Thyroid gland (tissue), 4 donors: ENCODE measurements around the gene ZNF473. TPM values are rescaled to one million over a fixed set of nuclear protein-coding genes. Genes with fewer than 3 reads are reported as not detected.
"Not testable (repeated sequence)": the region's sequence is repeated elsewhere in the genome, so short reads cannot be mapped to it uniquely, and the experiment has no call there.

Experiments
- DNase-seq, 2 donors: peaks; one replicate each; pipeline ENCODE4 v3.0.0-alpha.2; 2019
- H3K27ac ChIP-seq, 3 donors: fragments of 200-600 bp; sonication (generic); 1 replicate in 2 of 3; 2 replicates in 1 of 3; pipeline ENCODE4 v1.5.1; 2016 to 2019; ENCODE audit warnings: mild to moderate bottlenecking in 1 of 3, moderate library complexity in 1 of 3
- H3K27me3 ChIP-seq: fragments of 200-600 bp; sonication (generic); one replicate; pipeline ENCODE4 v1.5.1; 2019
- H3K36me3 ChIP-seq, 2 donors: fragments of 200-600 bp; sonication (generic); one replicate each; pipeline ENCODE4 v1.5.1; 2016 to 2019
- H3K4me1 ChIP-seq, 2 donors: fragments of 200-600 bp; sonication (generic); one replicate each; pipeline ENCODE4 v1.5.1; 2017 to 2019
- H3K4me3 ChIP-seq, 3 donors: fragments of 200-600 bp; sonication (generic); replicated peaks in 1 of 3; 1 replicate in 2 of 3; 2 replicates in 1 of 3; pipeline ENCODE4 v1.5.1; 2016; ENCODE audit warnings: mild to moderate bottlenecking in 1 of 3
- H3K9me3 ChIP-seq: fragments of 200-600 bp; sonication (generic); one replicate; pipeline ENCODE4 v1.5.1; 2017
- CTCF ChIP-seq, 6 experiments: fragments of 200-600 bp in 3 of 6; fragments of 450-650 bp in 3 of 6; sonication (generic) in 3 of 6; IDR thresholded peaks; one replicate each; pipeline ENCODE4 v1.5.1; 2016 to 2019; ENCODE audit warnings: antibody characterized with exemption in 6 of 6, mild to moderate bottlenecking in 2 of 6, inconsistent platforms in 1 of 6, moderate library complexity in 1 of 6
- WGBS, 2 donors: methylation state at CpG; one replicate each; pipeline ENCODE4 v1.1.5; 2017; 5-methylcytosine and 5-hydroxymethylcytosine counted together
- intact Hi-C: fragments of 100-400 bp; cut with DNase I; formaldehyde crosslinking; loops from one replicate; pipeline ENCODE4 v1.15.1; 2023
- total RNA-seq, 4 donors: library from RNA; depleted of rRNA; stranded (reverse); fragments of >200 nt; gene quantifications; one replicate each; pipeline ENCODE4 v1.2.3, GENCODE V29; 2016

Gene ZNF473
- total RNA-seq, 4 donors from 2014 or later: 7.7 to 15.5 (median 10.5) TPM

- H3K36me3 ChIP-seq, DNase-seq, H3K27me3 ChIP-seq, H3K4me3 ChIP-seq, H3K4me1 ChIP-seq, H3K27ac ChIP-seq, H3K9me3 ChIP-seq, intact Hi-C loops: not testable (repeated sequence)
- WGBS, 2 donors: 70 to 82% methylated on average over 8 to 10 of the region's 10 CpGs
Measured at GRCh38 chr19:50076581-50077355, 51.0 kb downstream of the ZNF473 start.

DNA sequence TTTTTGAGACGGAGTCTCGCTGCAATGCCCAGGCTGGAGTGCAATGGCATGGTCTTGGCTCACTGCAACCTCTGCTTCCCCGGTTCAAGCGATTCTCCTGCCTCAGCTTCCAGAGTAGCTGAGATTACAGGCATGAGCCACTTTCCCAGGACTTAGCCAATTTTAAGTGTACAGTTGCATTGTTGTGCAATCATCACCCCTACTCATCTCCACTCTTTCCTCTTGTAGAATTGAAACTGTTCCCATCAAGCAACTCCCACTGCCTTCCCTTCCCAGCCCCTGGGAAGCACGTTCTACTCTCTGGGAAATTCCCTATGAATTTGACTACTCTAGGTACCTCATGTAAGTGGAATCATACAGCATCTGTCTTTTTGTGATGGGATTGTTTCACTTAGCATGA lies 53.2 kb downstream of the ZNF473 start:
- H3K27ac ChIP-seq, DNase-seq, H3K36me3 ChIP-seq, H3K4me1 ChIP-seq, H3K27me3 ChIP-seq, H3K9me3 ChIP-seq, H3K4me3 ChIP-seq, intact Hi-C loops: not testable (repeated sequence)
- WGBS, 2 donors: 80 to 83% methylated on average over 4 of the region's 5 CpGs

- DNase-seq, H3K4me1 ChIP-seq, H3K27me3 ChIP-seq, H3K9me3 ChIP-seq, H3K27ac ChIP-seq, H3K36me3 ChIP-seq, H3K4me3 ChIP-seq, intact Hi-C loops: not testable (repeated sequence)
- WGBS, 2 donors: 72 to 77% methylated on average over 2 of the region's 2 CpGs
Measured at GRCh38 chr19:50084440-50084839, 58.6 kb downstream of the ZNF473 start.

DNA sequence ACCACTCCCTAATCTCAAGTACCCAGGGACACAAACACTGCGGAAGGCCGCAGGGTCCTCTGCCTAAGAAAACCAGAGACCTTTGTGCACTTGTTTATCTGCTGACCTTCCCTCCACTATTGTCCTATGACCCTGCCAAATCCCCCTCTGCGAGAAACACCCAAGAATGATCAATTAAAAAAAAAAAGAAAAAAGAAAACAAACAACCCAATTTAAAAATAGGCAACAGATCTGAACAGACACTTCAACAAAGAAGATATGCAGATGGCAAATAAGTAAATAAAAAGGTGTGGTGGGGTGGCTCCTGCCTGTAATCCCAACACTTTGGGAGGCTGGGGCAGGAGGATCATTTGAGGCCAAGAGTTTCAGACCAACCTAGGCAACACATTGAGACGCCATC lies 61.3 kb downstream of the ZNF473 start:
- H3K27me3 ChIP-seq, H3K4me1 ChIP-seq, H3K27ac ChIP-seq, intact Hi-C loops, H3K9me3 ChIP-seq, H3K36me3 ChIP-seq, H3K4me3 ChIP-seq, DNase-seq: not testable (repeated sequence)
- WGBS, 2 donors: 52 to 64% methylated on average over 4 of the region's 4 CpGs

DNA sequence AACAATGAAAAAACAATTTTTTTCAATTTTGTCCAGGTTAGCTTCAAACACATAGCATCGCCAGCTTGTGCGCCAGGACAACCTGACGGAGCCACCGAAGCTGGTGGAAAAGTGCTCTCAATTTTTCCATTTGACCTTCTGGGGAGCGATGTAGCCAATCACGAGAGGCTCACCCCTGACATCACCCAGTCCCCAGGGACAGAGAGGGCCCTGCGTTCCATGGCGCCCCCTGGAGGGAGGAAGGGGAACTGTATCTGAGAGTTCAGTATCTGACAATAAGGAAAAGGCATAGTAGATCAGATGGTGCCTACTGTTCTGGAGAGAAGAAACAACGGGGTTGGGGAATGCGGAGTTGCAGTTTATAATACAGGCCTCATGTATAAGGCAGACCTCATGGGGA lies 64.9 kb downstream of the ZNF473 start:
- intact Hi-C loops, H3K4me3 ChIP-seq, H3K9me3 ChIP-seq, H3K27ac ChIP-seq, H3K27me3 ChIP-seq, H3K4me1 ChIP-seq, H3K36me3 ChIP-seq: not testable (repeated sequence)
- 49 to 54% methylated on average over 10 of the region's 10 CpGs for WGBS, 2 donors
- peak in 2 of 6 experiments; percentile 4 to 37 for TF ChIP-seq CTCF (IDR thresholded peaks at IDR 0.05)
- DNase-seq: peak in 1 of 2 donors; percentile 7

- intact Hi-C loops, H3K36me3 ChIP-seq, DNase-seq, H3K4me1 ChIP-seq, H3K27me3 ChIP-seq, H3K9me3 ChIP-seq, H3K27ac ChIP-seq, H3K4me3 ChIP-seq: not testable (repeated sequence)
- WGBS, 2 donors: 78 to 79% methylated on average over 5 of the region's 9 CpGs
Measured at GRCh38 chr19:50091786-50092185, 66.0 kb downstream of the ZNF473 start.

DNA sequence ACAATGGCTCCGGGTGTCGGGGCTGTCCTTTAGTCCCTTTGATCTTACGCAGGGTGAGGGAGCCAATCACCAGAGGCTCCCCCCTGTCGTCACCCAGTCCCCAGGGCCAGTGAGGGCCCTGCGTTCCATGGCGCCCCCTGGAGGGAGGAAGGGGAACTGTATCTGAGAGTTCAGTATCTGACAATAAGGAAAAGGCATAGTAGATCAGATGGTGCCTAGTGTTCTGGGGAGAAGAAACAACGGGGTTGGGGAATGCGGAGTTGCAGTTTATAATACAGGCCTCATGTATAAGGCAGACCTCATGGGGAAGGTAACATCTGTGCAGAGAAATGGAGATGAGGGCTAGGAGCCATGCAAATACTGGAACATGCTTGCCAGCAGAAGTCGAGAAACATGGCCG lies 66.8 kb downstream of the ZNF473 start:
- H3K27ac ChIP-seq, H3K27me3 ChIP-seq, H3K4me3 ChIP-seq, DNase-seq, H3K9me3 ChIP-seq, H3K4me1 ChIP-seq, H3K36me3 ChIP-seq, intact Hi-C loops: not testable (repeated sequence)
- no CpG with 5 or more reads among the region's 10 CpGs for WGBS, 2 donors

- H3K4me3 ChIP-seq, H3K27ac ChIP-seq, H3K27me3 ChIP-seq, H3K36me3 ChIP-seq, DNase-seq, H3K9me3 ChIP-seq, intact Hi-C loops, H3K4me1 ChIP-seq: not testable (repeated sequence)
- no CpG with 5 or more reads among the region's 13 CpGs for WGBS, 2 donors
Measured at GRCh38 chr19:50097884-50098283, 72.1 kb downstream of the ZNF473 start.

- H3K4me3 ChIP-seq, H3K27ac ChIP-seq, intact Hi-C loops, H3K27me3 ChIP-seq, H3K36me3 ChIP-seq, H3K9me3 ChIP-seq, H3K4me1 ChIP-seq: not testable (repeated sequence)
- WGBS, 2 donors: 64 to 73% methylated on average over 14 of the region's 14 CpGs
- DNase-seq: peak in 1 of 2 donors; percentile 16
Measured at GRCh38 chr19:50098892-50099291, 73.1 kb downstream of the ZNF473 start.

DNA sequence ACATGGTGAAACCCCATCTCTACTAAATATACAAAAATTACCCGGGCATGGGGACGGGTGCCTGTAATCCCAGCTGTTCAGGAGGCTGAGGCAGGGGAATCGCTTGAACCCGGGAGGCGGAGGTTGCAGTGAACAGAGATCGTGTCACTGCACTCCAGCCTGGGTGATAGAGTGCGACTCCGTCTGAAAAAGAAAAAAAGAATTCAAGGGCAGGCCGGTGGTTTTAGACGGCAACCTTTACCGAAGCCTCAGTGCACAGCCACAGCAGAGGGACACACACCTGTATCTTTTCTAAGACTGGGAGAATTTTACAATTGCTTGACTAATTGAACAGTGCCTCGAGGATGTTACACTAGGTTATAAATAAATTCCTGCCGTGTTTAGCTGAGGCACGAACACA lies 73.9 kb downstream of the ZNF473 start:
- intact Hi-C loops, DNase-seq: not testable (repeated sequence)
- 81 to 91% methylated on average over 9 to 10 of the region's 14 CpGs for WGBS, 2 donors

GRCh38 chr19:50100946-50101345 lies 75.1 kb downstream of the ZNF473 start:
- intact Hi-C loops, H3K4me3 ChIP-seq, H3K9me3 ChIP-seq, DNase-seq, H3K27me3 ChIP-seq, H3K4me1 ChIP-seq, H3K36me3 ChIP-seq, H3K27ac ChIP-seq: not testable (repeated sequence)
- WGBS, 2 donors: no CpG with 5 or more reads among the region's 13 CpGs

More for the DNA sequence above, 73.9 kb downstream of the ZNF473 start:
- not testable (repeated sequence) for H3K27me3 ChIP-seq, H3K27ac ChIP-seq, H3K4me3 ChIP-seq, H3K9me3 ChIP-seq, H3K4me1 ChIP-seq, H3K36me3 ChIP-seq
